Vagina (tissue), 2 donors: Measurements from ENCODE around the gene PILRB. TPM values are rescaled to one million over a fixed set of nuclear protein-coding genes. Genes with fewer than 3 reads are reported as not detected.

Experiments used
- DNase-seq, 2 donors: peaks; one replicate each; pipeline ENCODE4 v3.0.0-alpha.2; 2017; ENCODE audit errors: extremely low spot score in 2 of 2
- H3K27ac ChIP-seq: fragments of 200-600 bp; sonication (generic); one replicate; pipeline ENCODE4 v1.5.1; 2019
- H3K27me3 ChIP-seq: fragments of 200-600 bp; sonication (generic); one replicate; pipeline ENCODE4 v1.5.1; 2019
- H3K36me3 ChIP-seq, 2 donors: fragments of 200-600 bp; sonication (generic); one replicate each; pipeline ENCODE4 v1.5.1; 2017 to 2019
- H3K4me1 ChIP-seq: fragments of 200-600 bp; sonication (generic); one replicate; pipeline ENCODE4 v1.5.1; 2019
- H3K4me3 ChIP-seq, 2 donors: fragments of 200-600 bp; sonication (generic); 1 replicate in 1 of 2; 2 replicates in 1 of 2; pipeline ENCODE4 v1.5.1; 2016 to 2019
- H3K9me3 ChIP-seq: fragments of 200-600 bp; sonication (generic); one replicate; pipeline ENCODE4 v1.5.1; 2019
- CTCF ChIP-seq, 3 experiments: fragments of 450-650 bp in 2 of 3; fragments of 200-600 bp in 1 of 3; sonication (generic) in 1 of 3; IDR thresholded peaks; one replicate each; pipeline ENCODE4 v1.5.1; 2017 to 2019; ENCODE audit warnings: antibody characterized with exemption in 3 of 3, mild to moderate bottlenecking in 2 of 3, moderate library complexity in 2 of 3
- POLR2A ChIP-seq, 2 donors: fragments of 450-650 bp; IDR thresholded peaks; one replicate each; pipeline ENCODE4 v1.6.1; 2017; ENCODE audit warnings: antibody characterized with exemption in 2 of 2, mild to moderate bottlenecking in 2 of 2, moderate library complexity in 2 of 2
- POLR2AphosphoS5 ChIP-seq, 2 donors: sonication (generic); formaldehyde crosslinking; IDR thresholded peaks; one replicate each; pipeline ENCODE4 v1.9.0; 2017; ENCODE audit warnings: antibody characterized with exemption in 2 of 2, mild to moderate bottlenecking in 2 of 2, low read depth in 1 of 2; ENCODE audit not compliant: insufficient read depth in 1 of 2
- intact Hi-C: fragments of 100-400 bp; cut with DNase I; formaldehyde crosslinking; loops from one replicate; pipeline ENCODE4 v1.15.1; 2023
- total RNA-seq: library from RNA; depleted of rRNA; stranded (reverse); fragments of >200 nt; gene quantifications from one replicate; pipeline ENCODE4 v1.2.3, GENCODE V29; 2016

Gene PILRB
- total RNA-seq, 1 donor from 2014 or later, result 56.0 TPM

- TF ChIP-seq POLR2A (IDR thresholded peaks at IDR 0.05) (no peak), POLR2AphosphoS5 (IDR thresholded peaks at IDR 0.05; ENCODE audit: insufficient read depth in 1 of 2, low read depth in 1 of 2) (no peak), CTCF (IDR thresholded peaks at IDR 0.05) (no peak)
- no peak overlapping the region for H3K27ac ChIP-seq
- H3K36me3 ChIP-seq, result no peaks in the 10 kb centered on the region
Measured at GRCh38 chr7:100384628-100385294, 26.8 kb downstream of the PILRB start.

GRCh38 chr7:100386940-100387339 lies 29.0 kb downstream of the PILRB start:
- no peak for DNase-seq
- no peaks in the 10 kb centered on the region for H3K27me3 ChIP-seq
- no peaks in the 10 kb centered on the region for H3K4me1 ChIP-seq
- no peaks in the 10 kb centered on the region for H3K36me3 ChIP-seq
- no peaks in the 10 kb centered on the region for H3K9me3 ChIP-seq
- no peak overlapping the region for H3K27ac ChIP-seq
- no peak for TF ChIP-seq CTCF (IDR thresholded peaks at IDR 0.05)
- TF ChIP-seq POLR2AphosphoS5 (IDR thresholded peaks at IDR 0.05; ENCODE audit: insufficient read depth in 1 of 2, low read depth in 1 of 2), result no peak
- no peak for TF ChIP-seq POLR2A (IDR thresholded peaks at IDR 0.05)
- intact Hi-C loops, result no loop called here
- no peak overlapping the region for H3K4me3 ChIP-seq

More at GRCh38 chr7:100384628-100385294, 26.8 kb downstream of the PILRB start:
- Histone ChIP-seq H3K4me1 (no peaks in the 10 kb centered on the region), H3K9me3 (no peaks in the 10 kb centered on the region), H3K4me3 (no peak overlapping the region), H3K27me3 (no peaks in the 10 kb centered on the region)
- no peak for DNase-seq
- intact Hi-C loops, result no loop called here

DNA sequence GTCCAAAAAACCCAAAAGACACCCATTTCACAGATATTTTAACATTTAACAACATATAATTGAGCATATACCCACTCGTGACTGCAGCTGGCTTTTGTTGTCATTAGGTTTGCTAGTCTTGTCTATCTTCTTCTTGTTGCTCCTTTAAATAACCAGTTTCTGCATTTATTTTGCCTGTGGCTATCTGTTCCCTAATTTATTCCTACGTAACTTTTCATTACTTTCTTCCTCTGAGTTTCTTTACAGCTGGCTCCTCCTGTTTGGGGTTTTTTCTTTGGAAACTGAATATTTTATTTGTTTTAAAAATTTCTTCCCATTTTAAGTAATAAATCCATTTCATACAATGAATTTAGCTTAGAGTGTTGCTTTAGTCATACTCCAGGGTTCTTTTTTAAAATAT lies 29.8 kb downstream of the PILRB start:
- no peak for DNase-seq
- Histone ChIP-seq H3K27me3 (no peaks in the 10 kb centered on the region), H3K4me1 (no peaks in the 10 kb centered on the region), H3K27ac (no peak overlapping the region), H3K9me3 (no peaks in the 10 kb centered on the region), H3K36me3 (no peaks in the 10 kb centered on the region), H3K4me3 (no peak overlapping the region)
- TF ChIP-seq POLR2AphosphoS5 (IDR thresholded peaks at IDR 0.05; ENCODE audit: insufficient read depth in 1 of 2, low read depth in 1 of 2) (no peak), CTCF (IDR thresholded peaks at IDR 0.05) (no peak)
- intact Hi-C loops, result no loop called here

DNA sequence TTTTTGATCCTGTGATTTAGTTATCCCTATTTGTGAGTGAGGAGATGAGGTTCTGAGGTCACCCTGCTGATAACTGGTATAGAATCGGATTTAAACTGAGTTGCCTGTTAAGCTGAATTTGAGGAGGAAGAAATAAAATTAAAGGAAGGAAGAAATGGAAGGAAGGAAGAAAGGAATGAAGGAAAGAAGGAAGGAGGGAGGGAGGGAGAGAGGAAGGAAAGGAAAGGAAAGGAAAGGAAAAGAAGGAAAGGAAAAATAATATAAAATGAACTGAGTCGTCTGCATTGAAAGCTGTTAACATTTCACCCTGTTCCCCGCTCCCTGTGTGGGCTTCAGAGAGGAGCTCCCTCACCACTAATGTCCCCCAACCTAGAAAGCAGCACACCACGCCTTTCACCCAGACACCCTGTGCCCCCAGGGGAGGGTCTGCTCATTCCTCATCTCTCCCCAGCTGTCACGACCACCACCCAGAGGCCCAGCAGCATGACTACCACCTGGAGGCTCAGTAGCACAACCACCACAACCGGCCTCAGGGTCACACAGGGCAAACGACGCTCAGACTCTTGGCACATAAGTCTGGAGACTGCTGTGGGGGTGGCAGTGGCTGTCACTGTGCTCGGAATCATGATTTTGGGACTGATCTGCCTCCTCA lies 31.6 kb downstream of the PILRB start:
- no peaks in the 10 kb centered on the region for H3K27me3 ChIP-seq
- no peak overlapping the region for H3K4me3 ChIP-seq
- H3K36me3 ChIP-seq, result no peaks in the 10 kb centered on the region
- no peak for DNase-seq
- no peaks in the 10 kb centered on the region for H3K4me1 ChIP-seq
- no peaks in the 10 kb centered on the region for H3K9me3 ChIP-seq
- intact Hi-C loops, result no loop called here
- TF ChIP-seq POLR2A (IDR thresholded peaks at IDR 0.05), result no peak
- no peak for TF ChIP-seq CTCF (IDR thresholded peaks at IDR 0.05)
- TF ChIP-seq POLR2AphosphoS5 (IDR thresholded peaks at IDR 0.05; ENCODE audit: insufficient read depth in 1 of 2, low read depth in 1 of 2), result no peak
- H3K27ac ChIP-seq, result no peak overlapping the region
